MM.1S (cell line): ENCODE data around the gene F5.

Experiments used
- DNase-seq: peaks from one replicate; pipeline ENCODE4 v3.0.0-alpha.2; 2015
- H2AFZ ChIP-seq: fragments of 300-600 bp; sonication (generic); 2 replicates; pipeline ENCODE4 v1.6.0; 2016; ENCODE audit warnings: antibody characterized with exemption, low read length
- H3F3A ChIP-seq: fragments of 300-600 bp; sonication (generic); 2 replicates; pipeline ENCODE4 v1.6.1; 2016; ENCODE audit warnings: mild to moderate bottlenecking, antibody characterized with exemption, low read length, moderate library complexity, mixed read lengths; ENCODE audit not compliant: insufficient read depth
- H3K27ac ChIP-seq: fragments of 300-600 bp; sonication (generic); 2 replicates; pipeline ENCODE4 v1.5.1; 2016; ENCODE audit warnings: mild to moderate bottlenecking, low read length
- H3K27me3 ChIP-seq: fragments of 300-600 bp; sonication (generic); replicated peaks from 2 replicates; pipeline ENCODE4 v1.6.0; 2016; ENCODE audit warnings: low read length; ENCODE audit not compliant: insufficient read depth
- H3K36me3 ChIP-seq: fragments of 300-600 bp; sonication (generic); replicated peaks from 2 replicates; pipeline ENCODE4 v1.6.1; 2016; ENCODE audit warnings: mild to moderate bottlenecking, low read length, mixed read lengths; ENCODE audit not compliant: insufficient read depth
- H3K4me1 ChIP-seq: fragments of 300-600 bp; sonication (generic); 2 replicates; pipeline ENCODE4 v1.6.1; 2016; ENCODE audit warnings: low read length, mixed read lengths
- H3K4me2 ChIP-seq: fragments of 300-600 bp; sonication (generic); 2 replicates; pipeline ENCODE4 v1.6.0; 2016; ENCODE audit warnings: low read depth, low read length
- H3K4me3 ChIP-seq: fragments of 300-600 bp; sonication (generic); 2 replicates; pipeline ENCODE4 v1.5.1; 2016; ENCODE audit warnings: low read length, mixed read lengths
- H3K79me2 ChIP-seq: fragments of 300-600 bp; sonication (generic); 2 replicates; pipeline ENCODE4 v1.6.1; 2016; ENCODE audit warnings: mixed run types, low read length, mixed read lengths
- H3K9ac ChIP-seq: fragments of 300-600 bp; sonication (generic); 2 replicates; pipeline ENCODE4 v1.6.1; 2016; ENCODE audit warnings: low read length, mixed read lengths
- H3K9me2 ChIP-seq: fragments of 300-600 bp; sonication (generic); replicated peaks from 2 replicates; pipeline ENCODE4 v1.6.1; 2016; ENCODE audit warnings: mild to moderate bottlenecking, low read length, mixed read lengths; ENCODE audit not compliant: insufficient read depth
- H3K9me3 ChIP-seq: fragments of 300-600 bp; sonication (generic); replicated peaks from 2 replicates; pipeline ENCODE4 v1.6.1; 2016; ENCODE audit warnings: mild to moderate bottlenecking, low read length, mixed read lengths; ENCODE audit not compliant: insufficient read depth
- H4K20me1 ChIP-seq: fragments of 300-600 bp; sonication (generic); 2 replicates; pipeline ENCODE4 v1.6.1; 2016; ENCODE audit warnings: mild to moderate bottlenecking, low read length, moderate library complexity, mixed read lengths; ENCODE audit not compliant: insufficient read depth
- CTCF ChIP-seq: fragments of 300-600 bp; sonication (generic); IDR thresholded peaks from 2 replicates; pipeline ENCODE4 v1.5.1; 2016; ENCODE audit warnings: antibody characterized with exemption, low read length, mixed read lengths
- EZH2 ChIP-seq: fragments of 300-600 bp; sonication (generic); optimal IDR thresholded peaks from 2 replicates; pipeline ENCODE3; 2017; ENCODE audit warnings: low read depth, mild to moderate bottlenecking, antibody characterized with exemption, low read length, mixed read lengths
- EZH2phosphoT487 ChIP-seq: fragments of 300-600 bp; sonication (generic); IDR thresholded peaks from 2 replicates; pipeline ENCODE4 v1.6.1; 2018; ENCODE audit warnings: antibody characterized with exemption, low read length

F5 gene

GRCh38 chr1:169514566-169515270, 71.6 kb downstream of the F5 start:
- no peak overlapping the region for H3K4me3 ChIP-seq
- no peaks in the 10 kb centered on the region for H3K36me3 ChIP-seq
- no peaks in the 10 kb centered on the region for H3K9me2 ChIP-seq
- no peak for DNase-seq
- no peak for TF ChIP-seq EZH2phosphoT487
- no peak for TF ChIP-seq CTCF
- TF ChIP-seq EZH2: no peak
- H3F3A ChIP-seq: no peaks in the 10 kb centered on the region
- no peaks in the 10 kb centered on the region for H3K4me1 ChIP-seq
- no peak overlapping the region for H3K27ac ChIP-seq
- H3K27me3 ChIP-seq: no peaks in the 10 kb centered on the region
- no peaks in the 10 kb centered on the region for H4K20me1 ChIP-seq
- no peak overlapping the region for H3K9ac ChIP-seq
- H3K79me2 ChIP-seq: no peaks in the 10 kb centered on the region
- no peak overlapping the region for H3K4me2 ChIP-seq
- no peak overlapping the region for H2AFZ ChIP-seq
- no peaks in the 10 kb centered on the region for H3K9me3 ChIP-seq

- no peaks in the 10 kb centered on the region for H3K9me2 ChIP-seq
- no peaks in the 10 kb centered on the region for H3K36me3 ChIP-seq
- no peaks in the 10 kb centered on the region for H3K9me3 ChIP-seq
- H3K9ac ChIP-seq: no peak overlapping the region
- no peak overlapping the region for H2AFZ ChIP-seq
- no peaks in the 10 kb centered on the region for H3K27me3 ChIP-seq
- H3K4me3 ChIP-seq: no peak overlapping the region
- H3K79me2 ChIP-seq: no peaks in the 10 kb centered on the region
- H3K4me2 ChIP-seq: no peak overlapping the region
- DNase-seq: no peak
- H4K20me1 ChIP-seq: no peaks in the 10 kb centered on the region
- H3K27ac ChIP-seq: no peak overlapping the region
- H3K4me1 ChIP-seq: no peaks in the 10 kb centered on the region
- H3F3A ChIP-seq: no peaks in the 10 kb centered on the region
- no peak for TF ChIP-seq EZH2
- no peak for TF ChIP-seq EZH2phosphoT487
- TF ChIP-seq CTCF: no peak
Measured at GRCh38 chr1:169513208-169513607, 73.1 kb downstream of the F5 start.

GRCh38 chr1:169511316-169512005, 74.8 kb downstream of the F5 start:
- no peaks in the 10 kb centered on the region for H4K20me1 ChIP-seq
- no peaks in the 10 kb centered on the region for H3K4me1 ChIP-seq
- TF ChIP-seq EZH2phosphoT487 (no peak), CTCF (no peak), EZH2 (no peak)
- H3K4me2 ChIP-seq: no peak overlapping the region
- H3K9ac ChIP-seq: no peak overlapping the region
- H3K79me2 ChIP-seq: no peaks in the 10 kb centered on the region
- H3K9me3 ChIP-seq: no peaks in the 10 kb centered on the region
- H3F3A ChIP-seq: no peaks in the 10 kb centered on the region
- H2AFZ ChIP-seq: no peak overlapping the region
- no peaks in the 10 kb centered on the region for H3K36me3 ChIP-seq
- H3K4me3 ChIP-seq: no peak overlapping the region
- no peaks in the 10 kb centered on the region for H3K27me3 ChIP-seq
- H3K9me2 ChIP-seq: no peaks in the 10 kb centered on the region
- no peak overlapping the region for H3K27ac ChIP-seq
- no peak for DNase-seq
